ENCODE measurements around the gene NIPAL4.

NIPAL4 gene

DNA sequence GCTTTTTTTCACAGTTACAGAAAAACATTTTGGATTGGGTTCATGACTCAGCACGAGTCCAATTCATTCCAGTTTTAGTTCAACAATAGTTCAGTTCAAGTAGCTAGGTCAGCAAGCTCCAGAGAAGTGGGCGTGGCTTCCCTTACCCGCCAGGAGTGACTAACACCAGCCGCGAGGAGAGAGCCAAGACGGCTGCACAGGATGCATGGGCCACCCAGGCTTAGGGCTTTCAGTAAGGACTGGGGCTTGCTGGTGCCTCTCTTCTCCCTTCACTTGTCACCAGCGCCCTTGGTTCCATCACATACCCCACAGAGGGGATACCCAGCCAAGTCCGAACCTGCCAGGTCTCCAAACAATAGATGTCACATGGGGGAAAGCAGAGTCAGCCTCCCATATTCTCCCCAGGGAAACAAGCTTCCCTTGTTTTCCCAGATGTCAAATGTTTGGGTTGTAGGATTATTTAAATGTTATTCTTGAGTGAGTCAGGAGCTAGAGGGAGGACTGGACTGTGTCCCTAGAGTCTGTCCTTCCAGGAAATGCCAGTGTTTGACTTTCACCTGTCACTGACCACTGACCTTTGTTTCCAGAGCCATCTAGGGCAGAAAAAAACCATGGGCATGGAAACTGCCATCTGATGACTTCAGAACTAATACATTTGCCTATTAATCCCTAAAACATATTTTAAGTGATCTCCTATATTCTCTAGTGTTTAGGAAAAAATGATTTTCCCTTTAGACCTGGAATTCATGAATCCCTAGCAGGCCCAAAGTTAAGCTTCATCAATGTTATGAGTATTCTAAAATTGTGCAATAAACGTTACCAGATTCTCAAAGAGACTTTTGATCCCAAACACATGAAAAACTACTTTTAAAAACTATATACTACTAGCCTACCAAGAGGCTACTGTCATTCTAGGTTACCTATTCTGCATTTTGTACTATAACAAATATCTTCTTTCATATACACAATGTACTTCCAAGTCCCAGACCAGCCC, 51.9 kb downstream of the NIPAL4 start:
- H3K4me3 ChIP-seq (ENCODE audit: low read depth, low read length) = no peak overlapping the region
- ChIA-PET POLR2A (interaction anchor here (0.6 to 1.7 kb wide), 5 partner anchors 59 to 220 kb away, joined by 3 to 5 read pairs (median 3); partner anchors contain the start of gene ADAM19), CTCF (interaction anchor here (0.8 to 2.2 kb wide), 8 partner anchors 34 to 258 kb away, joined by 3 to 11 read pairs (median 3); no protein-coding TSS in a partner anchor)
- TF ChIP-seq, protein P1, sequence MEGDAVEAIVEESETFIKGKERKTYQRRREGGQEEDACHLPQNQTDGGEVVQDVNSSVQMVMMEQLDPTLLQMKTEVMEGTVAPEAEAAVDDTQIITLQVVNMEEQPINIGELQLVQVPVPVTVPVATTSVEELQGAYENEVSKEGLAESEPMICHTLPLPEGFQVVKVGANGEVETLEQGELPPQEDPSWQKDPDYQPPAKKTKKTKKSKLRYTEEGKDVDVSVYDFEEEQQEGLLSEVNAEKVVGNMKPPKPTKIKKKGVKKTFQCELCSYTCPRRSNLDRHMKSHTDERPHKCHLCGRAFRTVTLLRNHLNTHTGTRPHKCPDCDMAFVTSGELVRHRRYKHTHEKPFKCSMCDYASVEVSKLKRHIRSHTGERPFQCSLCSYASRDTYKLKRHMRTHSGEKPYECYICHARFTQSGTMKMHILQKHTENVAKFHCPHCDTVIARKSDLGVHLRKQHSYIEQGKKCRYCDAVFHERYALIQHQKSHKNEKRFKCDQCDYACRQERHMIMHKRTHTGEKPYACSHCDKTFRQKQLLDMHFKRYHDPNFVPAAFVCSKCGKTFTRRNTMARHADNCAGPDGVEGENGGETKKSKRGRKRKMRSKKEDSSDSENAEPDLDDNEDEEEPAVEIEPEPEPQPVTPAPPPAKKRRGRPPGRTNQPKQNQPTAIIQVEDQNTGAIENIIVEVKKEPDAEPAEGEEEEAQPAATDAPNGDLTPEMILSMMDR (IDR thresholded peaks at IDR 0.05; ENCODE audit: insufficient read depth, low read length, missing control alignments) = no peak
- DNase-seq (ENCODE audit: low read depth, low spot score) = peak; percentile 92

DNA sequence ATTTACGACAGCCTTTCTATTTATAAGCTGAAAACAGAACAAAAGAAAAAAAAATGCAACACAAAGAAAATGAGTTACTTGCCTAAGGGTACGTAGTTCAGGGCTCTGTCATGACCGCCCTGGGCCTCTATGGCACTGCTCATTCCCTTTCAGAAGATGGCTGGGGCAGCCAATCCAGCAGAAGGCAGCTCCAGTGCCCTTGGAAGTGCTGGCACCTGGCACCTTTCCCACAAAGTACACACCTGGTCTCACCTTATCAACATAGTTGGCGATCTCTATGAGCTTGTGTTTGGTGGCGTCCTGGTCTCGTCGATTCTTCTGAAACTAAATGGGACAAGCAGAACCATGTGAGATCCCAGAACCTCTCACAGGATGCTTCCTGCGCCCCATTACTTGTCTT, 53.2 kb downstream of the NIPAL4 start:
- DNase-seq (ENCODE audit: low read depth, low spot score) = no peak
- ChIA-PET CTCF (interaction anchor here (1.1 to 1.3 kb wide), 3 partner anchors 16 to 230 kb away, joined by 3 to 6 read pairs (median 6); no protein-coding TSS in a partner anchor), POLR2A (interaction anchor here (0.5 kb wide), 1 partner anchor 83 kb away, joined by 3 read pairs; no protein-coding TSS in a partner anchor)
- TF ChIP-seq, protein P1 (IDR thresholded peaks at IDR 0.05; ENCODE audit: insufficient read depth, low read length, missing control alignments) = no peak
- H3K4me3 ChIP-seq (ENCODE audit: low read depth, low read length) = no peak overlapping the region

DNA sequence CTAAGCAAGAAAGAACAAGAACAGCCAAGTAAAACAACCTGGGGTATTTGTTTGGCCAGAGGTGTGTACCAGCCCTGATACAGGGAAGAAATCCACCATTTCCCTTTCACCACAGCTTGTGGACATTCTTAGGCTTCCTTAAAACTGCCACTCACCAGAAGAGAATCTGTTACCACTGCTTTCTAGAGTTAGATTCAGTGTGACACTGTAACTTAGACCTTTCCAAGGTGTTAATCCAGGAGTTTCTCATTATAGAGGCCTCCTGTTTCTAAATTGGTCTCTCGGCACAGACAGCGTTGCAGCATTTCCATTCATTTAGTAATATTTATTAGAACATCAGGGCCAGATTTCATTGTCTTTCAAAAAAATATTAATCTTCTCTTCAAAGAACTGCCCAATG, 55.0 kb downstream of the NIPAL4 start:
- no peak overlapping the region for H3K4me3 ChIP-seq (ENCODE audit: low read depth, low read length)
- ChIA-PET POLR2A (no interaction called here), CTCF (no interaction called here)
- TF ChIP-seq, protein P1 (IDR thresholded peaks at IDR 0.05; ENCODE audit: insufficient read depth, low read length, missing control alignments) = no peak
- no peak for DNase-seq (ENCODE audit: low read depth, low spot score)

- CTCF ChIA-PET = interaction anchor here (0.9 to 1.9 kb wide), 6 partner anchors 18 to 227 kb away, joined by 3 to 10 read pairs (median 6); partner anchors contain the start of gene LSM11
Observed at GRCh38 chr5:157516006-157516405, 56.0 kb downstream of the NIPAL4 start.

DNA sequence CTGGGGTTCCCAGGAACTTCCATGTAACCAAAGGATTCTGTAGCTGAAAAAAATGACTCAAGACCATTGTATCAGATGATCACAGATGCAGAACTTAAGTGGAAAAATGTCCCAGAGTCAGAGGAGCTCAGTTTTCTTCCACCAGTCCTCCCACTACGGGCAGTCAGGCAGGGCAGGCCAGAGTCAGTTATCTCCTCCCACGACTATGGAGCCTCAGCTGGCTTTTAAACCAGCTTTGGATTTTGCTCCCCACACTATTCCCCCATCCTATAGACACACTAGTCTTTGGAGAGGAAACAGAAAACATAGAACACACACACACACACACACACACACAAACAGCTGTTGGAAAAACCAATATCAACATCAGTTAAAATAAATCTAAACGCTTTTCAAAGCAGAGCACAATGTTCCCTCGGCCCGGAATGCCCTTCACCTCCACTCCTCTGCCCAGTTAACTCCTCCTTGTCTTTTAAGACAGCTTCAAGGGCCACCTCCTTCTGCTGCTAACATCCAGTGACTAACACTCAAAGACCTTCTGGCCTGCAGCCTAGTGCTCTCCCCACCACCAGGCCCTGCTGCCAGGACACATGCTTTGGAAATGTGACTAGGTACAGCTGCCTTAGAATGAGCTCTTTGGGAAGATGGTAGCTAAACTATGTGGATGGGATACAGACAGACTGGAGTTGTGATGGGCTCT, 56.8 kb downstream of the NIPAL4 start:
- ChIA-PET CTCF (interaction anchor here (0.9 to 1.9 kb wide), 7 partner anchors 9 to 227 kb away, joined by 3 to 10 read pairs (median 5); partner anchors contain the start of gene LSM11), POLR2A (interaction anchor here (0.6 to 1.8 kb wide), 7 partner anchors 10 to 155 kb away, joined by 3 to 7 read pairs (median 4); partner anchors contain the start of gene ADAM19)
- DNase-seq (ENCODE audit: low read depth, low spot score) = peak; percentile 77
- TF ChIP-seq, protein P1 (IDR thresholded peaks at IDR 0.05; ENCODE audit: insufficient read depth, low read length, missing control alignments) = no peak
- no peak overlapping the region for H3K4me3 ChIP-seq (ENCODE audit: low read depth, low read length)

More at GRCh38 chr5:157516006-157516405, 56.0 kb downstream of the NIPAL4 start:
- DNase-seq (ENCODE audit: low read depth, low spot score) = peak; percentile 61
- POLR2A ChIA-PET = interaction anchor here (0.6 to 1.8 kb wide), 6 partner anchors 9 to 154 kb away, joined by 3 to 7 read pairs (median 4); partner anchors contain the start of gene ADAM19
- TF ChIP-seq, protein P1 (IDR thresholded peaks at IDR 0.05; ENCODE audit: insufficient read depth, low read length, missing control alignments) = no peak
- H3K4me3 ChIP-seq (ENCODE audit: low read depth, low read length) = no peak overlapping the region

Data from AG04449 (cell line).